Measurements from ENCODE around the gene DNALI1. TPM values are rescaled to one million over a fixed set of nuclear protein-coding genes. Genes with fewer than 3 reads are reported as not detected.

DNALI1 gene
- total and polyA plus RNA-seq, 2 experiments from 2014 or later, result 0.32 to 2.1 TPM

GRCh38 chr1:37553598-37553926, 3.2 kb upstream of the DNALI1 start:
- TF ChIP-seq EZH2phosphoT487 (IDR thresholded peaks at IDR 0.05; ENCODE audit: insufficient read depth, low read depth) (no peak), EZH2 (IDR thresholded peaks at IDR 0.05; ENCODE audit: insufficient read depth, poor library complexity, severe bottlenecking) (no peak)
- WGBS, 2 experiments (ENCODE audit: low coverage in 1 of 2, low lambda C conversion rate in 2 of 2, missing lambda C conversion rate in 2 of 2), result 2% methylated on average over 11 of the region's 11 CpGs
- DNase-seq, result peak; percentile 49
- H3K36me3 ChIP-seq (ENCODE audit: low read depth), result peaks cover 12% of the 10 kb centered on the region; the same call in 1 of the 2 replicates
- no peaks in the 10 kb centered on the region for H3K9me2 ChIP-seq (ENCODE audit: insufficient read depth)
- peaks cover 30% of the 10 kb centered on the region for H3K4me1 ChIP-seq (ENCODE audit: insufficient read depth)
- H3K27ac ChIP-seq, result peak overlapping the region; percentile 82
- peak overlapping the region; percentile 98 for H3K9ac ChIP-seq
- 0 out of 2 replicates have a peak, but pooled peaks cover 3% of the 10 kb centered on the region for H4K20me1 ChIP-seq (ENCODE audit: insufficient read depth)
- in situ Hi-C loops (cut with MboI), result no loop called here
- H3K27me3 ChIP-seq (replicated peaks; ENCODE audit: insufficient read depth), result no peaks in the 10 kb centered on the region
- H3F3A ChIP-seq (ENCODE audit: insufficient read depth), result peaks cover 26% of the 10 kb centered on the region
- peak overlapping the region; percentile 99 for H3K4me3 ChIP-seq
- H3K4me2 ChIP-seq (ENCODE audit: unreplicated experiment), result peak overlapping the region; percentile 93
- H3K79me2 ChIP-seq (ENCODE audit: insufficient read depth), result peaks cover 55% of the 10 kb centered on the region
- no peaks in the 10 kb centered on the region for H3K9me3 ChIP-seq (ENCODE audit: low read depth)
- peak overlapping the region; percentile 81 for H2AFZ ChIP-seq

- Histone ChIP-seq H3K36me3 (ENCODE audit: low read depth) (peaks cover 6% of the 10 kb centered on the region; the same call in 1 of the 2 replicates), H4K20me1 (ENCODE audit: insufficient read depth) (0 out of 2 replicates have a peak, but pooled peaks cover 3% of the 10 kb centered on the region), H3K79me2 (ENCODE audit: insufficient read depth) (peaks cover 49% of the 10 kb centered on the region), H3K27me3 (replicated peaks; ENCODE audit: insufficient read depth) (no peaks in the 10 kb centered on the region), H3K4me3 (peak within 1 kb of the TSS; percentile 99), H3K9me3 (ENCODE audit: low read depth) (no peaks in the 10 kb centered on the region), H3K27ac (peak within 1 kb of the TSS; percentile 82), H3K4me1 (ENCODE audit: insufficient read depth) (peaks cover 28% of the 10 kb centered on the region), H3K9ac (peak within 1 kb of the TSS; percentile 98), H3K4me2 (ENCODE audit: unreplicated experiment) (peak within 1 kb of the TSS; percentile 93), H3F3A (ENCODE audit: insufficient read depth) (peaks cover 22% of the 10 kb centered on the region), H2AFZ (peak within 1 kb of the TSS; percentile 81), H3K9me2 (ENCODE audit: insufficient read depth) (no peaks in the 10 kb centered on the region)
- in situ Hi-C loops (cut with MboI), result no loop called here
- DNase-seq, result peak; percentile 98
- TF ChIP-seq EZH2 (IDR thresholded peaks at IDR 0.05; ENCODE audit: insufficient read depth, poor library complexity, severe bottlenecking) (no peak), EZH2phosphoT487 (IDR thresholded peaks at IDR 0.05; ENCODE audit: insufficient read depth, low read depth) (no peak)
- 10 to 13% methylated on average over 42 to 54 of the region's 54 CpGs for WGBS, 2 experiments (ENCODE audit: low coverage in 1 of 2, low lambda C conversion rate in 2 of 2, missing lambda C conversion rate in 2 of 2)
Observed at GRCh38 chr1:37553927-37554808, 2.6 kb upstream of the DNALI1 start, which contains the start of gene SNIP1. TSS of gene SNIP1 (minus strand) at chr1:37554293. CDS start at chr1:37554229, 64 bp downstream.

- no peak overlapping the region for H3K9ac ChIP-seq
- in situ Hi-C loops (cut with MboI), result no loop called here
- H3K4me2 ChIP-seq (ENCODE audit: unreplicated experiment), result no peak overlapping the region
- H4K20me1 ChIP-seq (ENCODE audit: insufficient read depth), result 0 out of 2 replicates have a peak, but pooled peaks cover 3% of the 10 kb centered on the region
- no peaks in the 10 kb centered on the region for H3K9me2 ChIP-seq (ENCODE audit: insufficient read depth)
- 0 out of 2 replicates have a peak overlapping the region, but pooled peaks have one; percentile 90 for H2AFZ ChIP-seq
- H3K4me3 ChIP-seq, result no peak overlapping the region
- no peaks in the 10 kb centered on the region for H3K9me3 ChIP-seq (ENCODE audit: low read depth)
- H3K4me1 ChIP-seq (ENCODE audit: insufficient read depth), result peaks cover 10% of the 10 kb centered on the region
- peaks cover 13% of the 10 kb centered on the region; the same call in 1 of the 2 replicates for H3F3A ChIP-seq (ENCODE audit: insufficient read depth)
- WGBS, 2 experiments (ENCODE audit: low coverage in 1 of 2, low lambda C conversion rate in 2 of 2, missing lambda C conversion rate in 2 of 2), result 88 to 95% methylated on average over 3 of the region's 3 CpGs
- TF ChIP-seq EZH2 (IDR thresholded peaks at IDR 0.05; ENCODE audit: insufficient read depth, poor library complexity, severe bottlenecking) (no peak), EZH2phosphoT487 (IDR thresholded peaks at IDR 0.05; ENCODE audit: insufficient read depth, low read depth) (no peak)
- peaks cover 17% of the 10 kb centered on the region for H3K79me2 ChIP-seq (ENCODE audit: insufficient read depth)
- no peaks in the 10 kb centered on the region for H3K27me3 ChIP-seq (replicated peaks; ENCODE audit: insufficient read depth)
- no peak overlapping the region for H3K27ac ChIP-seq
- H3K36me3 ChIP-seq (ENCODE audit: low read depth), result no peaks in the 10 kb centered on the region
- no peak for DNase-seq
Observed at GRCh38 chr1:37557402-37557801, 662 bp downstream of the DNALI1 start.

GRCh38 chr1:37558411-37558810, 1.7 kb downstream of the DNALI1 start:
- Histone ChIP-seq H3K4me2 (ENCODE audit: unreplicated experiment) (no peak overlapping the region), H2AFZ (no peak overlapping the region), H3K9me3 (ENCODE audit: low read depth) (no peaks in the 10 kb centered on the region), H3K79me2 (ENCODE audit: insufficient read depth) (peaks cover 7% of the 10 kb centered on the region), H3K27ac (no peak overlapping the region), H3F3A (ENCODE audit: insufficient read depth) (peaks cover 18% of the 10 kb centered on the region; the same call in 1 of the 2 replicates), H3K36me3 (ENCODE audit: low read depth) (no peaks in the 10 kb centered on the region), H3K27me3 (replicated peaks; ENCODE audit: insufficient read depth) (no peaks in the 10 kb centered on the region), H3K9me2 (ENCODE audit: insufficient read depth) (no peaks in the 10 kb centered on the region), H3K4me3 (no peak overlapping the region), H3K9ac (no peak overlapping the region), H4K20me1 (ENCODE audit: insufficient read depth) (no peaks in the 10 kb centered on the region), H3K4me1 (ENCODE audit: insufficient read depth) (peaks cover 1% of the 10 kb centered on the region; the same call in 1 of the 2 replicates)
- TF ChIP-seq EZH2phosphoT487 (IDR thresholded peaks at IDR 0.05; ENCODE audit: insufficient read depth, low read depth) (no peak), EZH2 (IDR thresholded peaks at IDR 0.05; ENCODE audit: insufficient read depth, poor library complexity, severe bottlenecking) (no peak)
- 89 to 100% methylated on average over 1 of the region's 1 CpG for WGBS, 2 experiments (ENCODE audit: low coverage in 1 of 2, low lambda C conversion rate in 2 of 2, missing lambda C conversion rate in 2 of 2)
- in situ Hi-C loops (cut with MboI), result no loop called here
- DNase-seq, result no peak

Measured in GM23248 (cell line).